Nephron (organoid): Measurements from ENCODE around the gene ORC1.

Source experiments
- H3K27ac Mint-ChIP-seq, 3 experiments: 2 replicates each; pipeline ENCODE4 v1.8.0; 2020; ENCODE audit warnings: mixed read lengths in 3 of 3, mild to moderate bottlenecking in 2 of 3, moderate library complexity in 1 of 3
- H3K27me3 Mint-ChIP-seq: 2 replicates; pipeline ENCODE4 v1.8.0; 2021; ENCODE audit warnings: low read depth, mild to moderate bottlenecking, moderate library complexity, mixed read lengths
- H3K36me3 Mint-ChIP-seq: 2 replicates; pipeline ENCODE4 v1.8.0; 2020; ENCODE audit warnings: low read depth, mixed read lengths
- H3K4me1 Mint-ChIP-seq: 2 replicates; pipeline ENCODE4 v1.8.0; 2020; ENCODE audit warnings: mixed read lengths
- H3K4me3 Mint-ChIP-seq, 3 experiments: 2 replicates each; pipeline ENCODE4 v1.8.0; 2020; ENCODE audit warnings: mild to moderate bottlenecking in 3 of 3, mixed read lengths in 3 of 3, moderate library complexity in 2 of 3
- H3K9me3 Mint-ChIP-seq: 2 replicates; pipeline ENCODE4 v1.8.0; 2020; ENCODE audit warnings: mixed read lengths
- TF ChIP-seq, protein P1 (sequence below), 3 experiments: fragments of 200-600 bp; sonication (generic); IDR thresholded peaks; one replicate each; pipeline ENCODE4 v1.5.0; 2021; ENCODE audit warnings: antibody characterized with exemption in 3 of 3; ENCODE audit not compliant: unreplicated experiment in 3 of 3

Gene ORC1

DNA sequence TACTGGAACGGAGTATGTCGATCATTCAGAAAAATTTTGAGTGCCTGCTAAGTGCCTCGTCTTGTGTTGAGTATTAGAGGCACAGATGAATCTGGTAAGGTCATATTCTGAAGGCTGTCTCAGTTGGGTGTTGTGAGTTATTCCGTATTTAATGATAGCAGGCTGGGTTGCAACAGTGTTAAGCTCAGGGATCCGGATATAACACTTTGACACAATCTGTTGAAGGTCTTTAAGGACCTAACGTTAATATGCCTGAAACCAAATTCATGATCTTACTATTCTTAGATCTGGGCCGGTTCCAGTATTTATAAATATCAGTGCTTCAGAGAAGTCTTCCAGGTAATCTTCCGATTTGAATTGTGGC lies 734 bp upstream of the ORC1 start:
- peak overlapping the region; percentile 92 to 99 (median 99) for H3K27ac Mint-ChIP-seq
- peaks cover 38% of the 10 kb centered on the region for H3K36me3 Mint-ChIP-seq
- TF ChIP-seq, protein P1, sequence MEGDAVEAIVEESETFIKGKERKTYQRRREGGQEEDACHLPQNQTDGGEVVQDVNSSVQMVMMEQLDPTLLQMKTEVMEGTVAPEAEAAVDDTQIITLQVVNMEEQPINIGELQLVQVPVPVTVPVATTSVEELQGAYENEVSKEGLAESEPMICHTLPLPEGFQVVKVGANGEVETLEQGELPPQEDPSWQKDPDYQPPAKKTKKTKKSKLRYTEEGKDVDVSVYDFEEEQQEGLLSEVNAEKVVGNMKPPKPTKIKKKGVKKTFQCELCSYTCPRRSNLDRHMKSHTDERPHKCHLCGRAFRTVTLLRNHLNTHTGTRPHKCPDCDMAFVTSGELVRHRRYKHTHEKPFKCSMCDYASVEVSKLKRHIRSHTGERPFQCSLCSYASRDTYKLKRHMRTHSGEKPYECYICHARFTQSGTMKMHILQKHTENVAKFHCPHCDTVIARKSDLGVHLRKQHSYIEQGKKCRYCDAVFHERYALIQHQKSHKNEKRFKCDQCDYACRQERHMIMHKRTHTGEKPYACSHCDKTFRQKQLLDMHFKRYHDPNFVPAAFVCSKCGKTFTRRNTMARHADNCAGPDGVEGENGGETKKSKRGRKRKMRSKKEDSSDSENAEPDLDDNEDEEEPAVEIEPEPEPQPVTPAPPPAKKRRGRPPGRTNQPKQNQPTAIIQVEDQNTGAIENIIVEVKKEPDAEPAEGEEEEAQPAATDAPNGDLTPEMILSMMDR (IDR thresholded peaks at IDR 0.05; ENCODE audit: unreplicated experiment in 3 of 3), result peak in 1 of 3 experiments; percentile 8
- no peaks in the 10 kb centered on the region for H3K27me3 Mint-ChIP-seq
- peak overlapping the region; percentile 98 to 99 (median 98) for H3K4me3 Mint-ChIP-seq
- H3K9me3 Mint-ChIP-seq, result no peaks in the 10 kb centered on the region
- H3K4me1 Mint-ChIP-seq, result peaks cover 29% of the 10 kb centered on the region

DNA sequence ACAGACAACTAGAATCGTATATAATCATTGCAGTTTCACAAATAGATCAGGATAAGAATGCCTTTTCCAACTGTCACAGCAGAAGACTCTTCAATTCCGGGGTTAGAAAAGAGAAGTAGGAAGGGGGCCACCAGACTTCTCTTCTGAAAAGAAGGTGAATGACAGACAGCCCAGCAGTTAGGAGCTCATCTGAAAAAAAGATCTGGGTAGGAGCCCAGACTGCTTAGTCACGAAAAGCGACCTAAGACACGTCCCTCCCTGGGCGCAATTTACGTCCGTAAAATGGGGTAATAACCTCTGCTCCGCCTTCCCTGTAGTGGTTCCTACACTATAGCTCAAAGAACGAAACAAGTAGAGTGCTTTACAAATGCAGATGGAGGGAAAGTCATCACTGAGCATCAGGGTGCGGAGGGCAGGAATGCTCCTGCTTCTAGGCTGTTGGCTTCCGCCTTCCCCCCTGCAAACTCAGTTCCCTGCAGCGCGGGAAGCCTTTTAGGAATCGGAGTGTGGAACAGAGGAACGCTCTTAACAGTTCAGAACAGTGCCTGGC lies 582 bp downstream of the ORC1 start:
- Mint-ChIP-seq H3K27ac (peak overlapping the region; percentile 92 to 99 (median 99)), H3K4me1 (peaks cover 29% of the 10 kb centered on the region), H3K27me3 (no peaks in the 10 kb centered on the region), H3K9me3 (no peaks in the 10 kb centered on the region), H3K36me3 (peaks cover 37% of the 10 kb centered on the region), H3K4me3 (peak overlapping the region; percentile 98 to 99 (median 98))
- TF ChIP-seq, protein P1 (IDR thresholded peaks at IDR 0.05; ENCODE audit: unreplicated experiment in 3 of 3), result no peak

DNA sequence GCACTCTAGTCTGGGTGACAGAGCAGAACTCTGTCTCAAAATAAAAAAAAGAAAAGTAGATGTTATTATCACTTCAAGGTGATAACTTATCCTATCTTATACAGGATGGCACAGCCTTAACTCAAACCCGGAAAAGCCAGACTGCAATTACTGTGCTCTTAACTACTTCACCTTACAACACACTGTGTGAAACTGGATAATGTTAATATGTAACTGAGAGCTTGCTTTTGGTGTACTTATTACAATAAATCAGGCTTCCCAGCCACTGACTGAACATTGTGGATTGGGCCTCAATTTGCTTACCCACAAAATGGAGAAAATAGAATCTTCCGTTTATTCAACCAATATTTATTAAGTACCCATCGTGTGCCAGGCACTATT lies 1.4 kb downstream of the ORC1 start:
- peaks cover 31% of the 10 kb centered on the region for H3K36me3 Mint-ChIP-seq
- no peaks in the 10 kb centered on the region for H3K9me3 Mint-ChIP-seq
- peak overlapping the region; percentile 98 to 99 (median 98) for H3K4me3 Mint-ChIP-seq
- TF ChIP-seq, protein P1 (IDR thresholded peaks at IDR 0.05; ENCODE audit: unreplicated experiment in 3 of 3), result no peak
- peaks cover 29% of the 10 kb centered on the region for H3K4me1 Mint-ChIP-seq
- H3K27ac Mint-ChIP-seq, result peak overlapping the region in 1 of 3 experiments; percentile 22
- H3K27me3 Mint-ChIP-seq, result no peaks in the 10 kb centered on the region

DNA sequence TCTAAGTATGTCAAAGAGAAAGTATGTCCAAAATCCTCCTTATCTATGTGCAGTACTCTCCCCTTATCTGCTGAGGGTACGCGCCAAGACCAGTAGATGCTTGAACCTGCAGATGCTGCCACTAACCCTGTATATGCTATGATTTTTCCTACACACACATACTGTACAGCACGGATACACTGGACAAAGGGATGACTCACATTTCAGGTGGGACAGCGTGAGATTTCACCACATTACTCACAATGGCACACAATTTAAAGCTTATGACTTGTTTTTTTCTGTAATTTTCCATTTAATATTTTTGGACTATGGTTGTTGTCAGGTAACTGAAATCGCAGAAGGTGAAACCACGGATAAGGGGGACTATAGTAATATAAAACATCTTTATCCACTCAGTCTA lies 4.1 kb downstream of the ORC1 start:
- Mint-ChIP-seq H3K27me3 (no peaks in the 10 kb centered on the region), H3K36me3 (peaks cover 34% of the 10 kb centered on the region), H3K4me1 (peaks cover 18% of the 10 kb centered on the region), H3K27ac (no peak overlapping the region), H3K4me3 (no peak overlapping the region), H3K9me3 (no peaks in the 10 kb centered on the region)
- TF ChIP-seq, protein P1 (IDR thresholded peaks at IDR 0.05; ENCODE audit: unreplicated experiment in 3 of 3), result no peak

DNA sequence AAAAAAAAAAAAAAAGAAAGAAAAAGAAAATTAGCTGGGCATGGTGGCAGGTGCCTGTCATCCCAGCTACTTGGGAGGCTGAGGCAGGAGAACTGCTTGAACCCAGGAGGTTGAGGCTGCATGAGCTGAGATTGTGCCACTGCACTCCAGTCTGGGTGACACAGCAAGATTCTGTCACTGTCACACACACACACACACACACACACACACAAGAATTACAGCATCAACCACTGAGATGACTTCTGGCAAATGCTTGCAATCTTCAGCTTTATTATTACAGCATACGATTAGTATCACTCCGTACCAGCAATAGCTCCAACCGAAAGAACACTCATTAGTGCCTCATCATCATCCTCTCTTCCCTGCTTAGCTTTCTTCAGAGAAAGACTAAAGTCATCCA lies 4.6 kb downstream of the ORC1 start:
- peaks cover 37% of the 10 kb centered on the region for H3K36me3 Mint-ChIP-seq
- H3K4me1 Mint-ChIP-seq, result peaks cover 16% of the 10 kb centered on the region
- no peak overlapping the region for H3K4me3 Mint-ChIP-seq
- no peaks in the 10 kb centered on the region for H3K27me3 Mint-ChIP-seq
- no peaks in the 10 kb centered on the region for H3K9me3 Mint-ChIP-seq
- no peak overlapping the region for H3K27ac Mint-ChIP-seq
- TF ChIP-seq, protein P1 (IDR thresholded peaks at IDR 0.05; ENCODE audit: unreplicated experiment in 3 of 3), result no peak

DNA sequence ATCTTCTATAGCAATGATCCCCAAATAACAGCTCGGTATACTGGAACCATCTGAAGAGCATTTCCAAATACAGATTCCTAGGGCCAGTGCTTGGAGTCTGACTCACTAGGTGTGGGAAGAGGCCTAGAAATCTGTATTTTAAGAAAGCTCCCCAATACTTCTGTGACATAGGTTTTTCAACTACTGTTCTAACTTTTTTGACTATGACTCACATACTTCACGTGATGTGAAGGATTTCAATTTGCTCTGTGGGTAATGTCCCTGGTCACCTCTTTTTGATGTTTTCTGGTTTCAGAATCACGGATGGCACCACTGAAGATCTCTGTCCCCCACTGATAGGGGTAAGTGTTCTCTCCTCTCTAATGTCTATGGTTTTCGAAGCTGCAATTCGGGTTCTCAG lies 11.0 kb downstream of the ORC1 start:
- Mint-ChIP-seq H3K27me3 (no peaks in the 10 kb centered on the region), H3K9me3 (no peaks in the 10 kb centered on the region), H3K4me3 (no peak overlapping the region), H3K36me3 (peaks cover 36% of the 10 kb centered on the region), H3K27ac (no peak overlapping the region), H3K4me1 (no peaks in the 10 kb centered on the region)
- TF ChIP-seq, protein P1 (IDR thresholded peaks at IDR 0.05; ENCODE audit: unreplicated experiment in 3 of 3), result no peak
